Parathyroid adenoma (tissue), 2 donors: ENCODE results near the gene KRTAP10-7.
"Not testable (repeated sequence)": the region's sequence is repeated elsewhere in the genome, so short reads cannot be mapped to it uniquely, and the experiment has no call there.

Experiments
- H2AFZ ChIP-seq: fragments of 300-600 bp; sonication (generic); one replicate; pipeline ENCODE4 v1.7.0; 2017; ENCODE audit warnings: antibody characterized with exemption, mild to moderate bottlenecking
- H3K27ac ChIP-seq: fragments of 300-600 bp; sonication (generic); one replicate; pipeline ENCODE4 v1.7.0; 2017
- H3K27me3 ChIP-seq: fragments of 300-600 bp; sonication (generic); one replicate; pipeline ENCODE4 v1.7.0; 2017; ENCODE audit warnings: low read length; ENCODE audit not compliant: control insufficient read depth, insufficient read depth
- H3K36me3 ChIP-seq: fragments of 300-600 bp; sonication (generic); one replicate; pipeline ENCODE4 v1.7.0; 2017; ENCODE audit warnings: low read length; ENCODE audit not compliant: control insufficient read depth, insufficient read depth
- H3K4me1 ChIP-seq: fragments of 300-600 bp; sonication (generic); one replicate; pipeline ENCODE4 v1.7.0; 2017; ENCODE audit warnings: control low read depth
- H3K4me2 ChIP-seq: fragments of 300-600 bp; sonication (generic); one replicate; pipeline ENCODE4 v1.7.0; 2017; ENCODE audit warnings: low read length
- H3K4me3 ChIP-seq: fragments of 300-600 bp; sonication (generic); one replicate; pipeline ENCODE4 v1.7.0; 2017; ENCODE audit warnings: low read depth, low read length
- H3K79me2 ChIP-seq: fragments of 300-600 bp; sonication (generic); one replicate; pipeline ENCODE4 v1.7.0; 2017; ENCODE audit warnings: control low read depth
- H3K9ac ChIP-seq: fragments of 300-600 bp; sonication (generic); one replicate; pipeline ENCODE4 v1.7.0; 2017; ENCODE audit warnings: mild to moderate bottlenecking
- H3K9me3 ChIP-seq: fragments of 300-600 bp; sonication (generic); one replicate; pipeline ENCODE4 v1.7.0; 2017; ENCODE audit warnings: low read length; ENCODE audit not compliant: control insufficient read depth
- CTCF ChIP-seq: fragments of 300-600 bp; sonication (generic); IDR thresholded peaks from one replicate; pipeline ENCODE4 v1.7.0; 2017; ENCODE audit warnings: antibody characterized with exemption, mild to moderate bottlenecking
- donor health status: primary hyperparathyroidism.

KRTAP10-7 gene

GRCh38 chr21:44571844-44572782, 28.3 kb upstream of the KRTAP10-7 start:
- TF ChIP-seq CTCF, result no peak
- Histone ChIP-seq H3K27ac (no peak overlapping the region), H3K4me2 (no peak overlapping the region), H3K4me3 (no peak overlapping the region), H3K9ac (no peak overlapping the region), H3K9me3 (no peaks in the 10 kb centered on the region), H3K4me1 (no peaks in the 10 kb centered on the region), H3K27me3 (no peaks in the 10 kb centered on the region), H3K36me3 (no peaks in the 10 kb centered on the region), H3K79me2 (no peaks in the 10 kb centered on the region), H2AFZ (no peak overlapping the region)

- no peaks in the 10 kb centered on the region for H3K79me2 ChIP-seq
- no peaks in the 10 kb centered on the region for H3K36me3 ChIP-seq
- no peaks in the 10 kb centered on the region for H3K27me3 ChIP-seq
- H3K4me2 ChIP-seq, result no peak overlapping the region
- no peak overlapping the region for H3K27ac ChIP-seq
- no peak for TF ChIP-seq CTCF
- H3K4me1 ChIP-seq, result no peaks in the 10 kb centered on the region
- no peak overlapping the region for H2AFZ ChIP-seq
- H3K9me3 ChIP-seq, result no peaks in the 10 kb centered on the region
- no peak overlapping the region for H3K4me3 ChIP-seq
- no peak overlapping the region for H3K9ac ChIP-seq
Measured at GRCh38 chr21:44572959-44573583, 27.3 kb upstream of the KRTAP10-7 start.

- H3K4me3 ChIP-seq, H3K9ac ChIP-seq, H3K4me2 ChIP-seq, H3K79me2 ChIP-seq, H3K4me1 ChIP-seq, H3K36me3 ChIP-seq, H3K27ac ChIP-seq, H3K9me3 ChIP-seq, H3K27me3 ChIP-seq, H2AFZ ChIP-seq: not testable (repeated sequence)
Measured at GRCh38 chr21:44573630-44574456, 26.6 kb upstream of the KRTAP10-7 start, which contains the start of gene KRTAP10-4. TSS of gene KRTAP10-4 (plus strand) at chr21:44573729. CDS start at chr21:44573759, 30 bp downstream.

GRCh38 chr21:44574457-44575306, 25.7 kb upstream of the KRTAP10-7 start:
- Histone ChIP-seq H3K79me2 (no peaks in the 10 kb centered on the region), H3K4me3 (no peak overlapping the region), H3K4me1 (no peaks in the 10 kb centered on the region), H3K36me3 (no peaks in the 10 kb centered on the region), H3K4me2 (no peak overlapping the region), H3K27ac (no peak overlapping the region), H2AFZ (no peak overlapping the region), H3K9me3 (no peaks in the 10 kb centered on the region), H3K27me3 (no peaks in the 10 kb centered on the region), H3K9ac (no peak overlapping the region)
- no peak for TF ChIP-seq CTCF
